Astrocyte (in vitro differentiated cells and primary cell): ENCODE data around the gene MRPL12.

Experiments
- CTCF ChIP-seq: IDR thresholded peaks from 2 replicates; pipeline ENCODE4 v1.5.1; 2011; ENCODE audit warnings: low read depth, mild to moderate bottlenecking, inconsistent platforms, low read length, moderate library complexity; ENCODE audit not compliant: insufficient read depth
- EZH2 ChIP-seq: IDR thresholded peaks from 2 replicates; pipeline ENCODE4 v1.6.1; 2012; ENCODE audit warnings: mild to moderate bottlenecking, low read length, inconsistent platforms; ENCODE audit not compliant: insufficient read depth

GRCh38 chr17:81694810-81695209 lies 8.4 kb upstream of the MRPL12 start:
- TF ChIP-seq CTCF: no peak
- no peak for TF ChIP-seq EZH2
